HG02763 (cell line): ENCODE results near the gene E2F6.
"Not testable (repeated sequence)": the region's sequence is repeated elsewhere in the genome, so short reads cannot be mapped to it uniquely, and the experiment has no call there.

Experiments used
- ATAC-seq: cut with Tn5 transposase; IDR thresholded peaks from one replicate; pipeline ENCODE4 v1.9.1; 2021; ENCODE audit warnings: mild to moderate bottlenecking, moderate library complexity; ENCODE audit not compliant: unreplicated experiment

E2F6 gene

DNA sequence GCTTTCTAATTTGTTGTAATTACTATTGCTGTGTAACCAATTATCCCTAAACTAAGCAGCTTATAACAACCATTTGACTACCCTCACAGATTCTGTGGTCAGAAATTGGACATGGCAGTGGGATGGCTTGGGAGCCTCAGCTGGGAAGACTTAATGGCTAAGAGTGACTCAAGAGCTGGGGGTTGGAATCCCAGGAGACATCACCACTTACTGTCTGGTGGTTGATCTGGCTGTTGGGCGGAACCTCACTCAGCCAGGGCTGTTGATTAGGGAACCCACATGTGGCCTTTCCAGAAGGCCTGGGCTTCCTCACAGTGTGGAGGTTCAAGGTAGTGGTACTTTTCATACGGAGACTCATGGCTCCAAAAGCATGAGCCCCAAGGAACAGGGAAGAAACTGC, 49.8 kb downstream of the E2F6 start:
- ATAC-seq, result no peak

DNA sequence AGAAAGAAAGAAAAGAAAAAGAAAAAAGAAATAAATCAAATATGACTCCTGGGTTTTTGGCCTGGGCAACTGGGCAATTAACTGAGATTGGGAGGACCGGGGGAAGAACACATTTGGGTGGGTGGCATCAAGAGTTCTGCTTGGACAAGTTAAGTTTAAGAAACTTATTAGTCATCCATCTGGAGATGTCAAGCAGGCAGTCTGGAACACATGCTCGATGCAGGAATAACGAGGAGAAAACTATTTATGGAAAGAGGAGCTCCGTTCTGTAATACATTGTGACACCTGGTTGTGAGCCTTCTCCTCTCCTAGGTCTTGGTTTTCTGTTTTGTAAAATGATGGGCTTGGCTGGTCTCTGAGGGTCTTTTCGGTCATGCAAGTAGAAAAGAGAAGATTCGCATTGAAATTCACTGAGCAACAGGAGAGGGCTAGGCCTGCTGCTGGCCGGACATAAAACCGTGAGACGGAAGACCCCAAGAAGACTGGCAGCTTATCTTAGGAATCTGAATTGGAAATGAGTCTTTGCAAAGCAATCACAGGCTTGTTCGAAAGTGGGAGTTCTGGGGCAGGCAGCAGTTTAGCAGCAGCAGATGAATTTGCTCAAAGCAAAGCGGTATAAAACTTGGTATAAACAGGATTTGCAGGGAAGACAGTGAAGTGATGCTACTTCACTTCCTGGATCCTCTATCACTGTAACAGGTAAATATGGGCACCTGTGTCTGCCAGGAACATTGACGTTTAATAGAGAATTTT, 51.4 kb downstream of the E2F6 start:
- no peak for ATAC-seq

DNA sequence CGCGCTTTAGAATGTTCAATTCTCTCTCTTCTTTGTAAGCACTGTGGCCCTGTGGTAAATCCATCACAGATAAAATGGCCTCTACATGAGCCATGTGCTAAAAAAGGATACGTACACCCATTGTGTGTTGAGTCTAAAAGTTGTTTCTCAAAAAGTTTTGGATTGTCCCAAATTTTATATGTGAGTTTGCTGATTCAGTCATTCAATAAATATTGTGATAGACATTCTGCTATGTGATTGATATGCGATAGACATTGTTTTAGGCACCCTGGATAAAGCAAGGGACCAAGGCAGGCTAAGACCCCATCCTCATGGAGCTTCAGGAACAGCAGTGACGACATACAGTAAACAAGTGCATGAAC, 53.5 kb downstream of the E2F6 start:
- ATAC-seq, result no peak

DNA sequence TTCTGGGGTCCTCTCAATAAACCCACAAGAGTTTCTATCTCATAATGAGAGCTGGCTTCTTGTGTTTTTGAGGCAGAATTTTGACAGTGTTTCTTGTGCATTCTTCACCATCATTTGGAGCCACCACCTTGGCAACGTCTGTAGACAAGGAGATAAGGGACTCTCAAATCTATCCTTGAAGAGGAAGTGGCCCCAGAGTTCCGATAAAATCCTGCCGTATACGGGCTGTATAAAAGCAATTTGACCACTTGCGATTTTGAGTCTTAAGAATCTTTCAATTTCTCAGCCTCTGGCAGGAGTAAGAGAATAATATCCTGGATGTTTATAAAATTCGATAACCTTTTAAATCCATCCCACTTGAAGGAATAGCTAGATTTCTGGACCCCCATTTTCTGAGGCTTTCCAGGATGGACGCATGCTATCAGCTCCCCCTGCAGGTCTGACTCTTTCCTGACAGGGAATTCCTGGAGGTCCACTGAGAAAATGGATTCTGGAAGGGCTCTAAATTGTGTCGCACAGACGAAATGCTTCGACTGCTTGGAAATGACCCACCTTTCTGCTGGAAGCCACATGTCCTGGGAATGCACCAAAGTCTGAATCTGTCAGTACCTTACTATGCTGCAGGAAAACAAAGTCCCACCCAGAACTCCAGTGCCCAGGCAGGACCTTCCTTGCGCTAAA, 54.1 kb downstream of the E2F6 start:
- ATAC-seq, result no peak

DNA sequence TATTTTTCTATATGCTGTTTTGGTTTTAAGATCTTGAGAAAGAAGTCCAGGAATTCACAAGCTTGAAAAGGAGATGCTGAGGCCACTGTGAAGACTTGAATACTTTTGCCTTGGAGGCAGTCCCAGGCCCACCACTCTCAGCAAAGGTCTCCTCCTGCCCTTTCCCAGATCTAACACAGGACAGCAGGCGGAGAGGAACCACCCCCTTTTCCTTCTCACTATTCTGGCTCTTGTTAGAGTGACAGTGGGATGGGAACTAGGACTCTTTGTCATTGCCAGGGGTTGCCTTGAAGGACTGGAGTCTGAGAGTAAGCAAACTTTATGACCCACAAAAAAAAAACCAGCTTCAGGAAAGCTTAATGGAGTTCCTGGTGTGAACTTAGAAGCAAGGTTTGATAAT, 54.7 kb downstream of the E2F6 start:
- no peak for ATAC-seq

DNA sequence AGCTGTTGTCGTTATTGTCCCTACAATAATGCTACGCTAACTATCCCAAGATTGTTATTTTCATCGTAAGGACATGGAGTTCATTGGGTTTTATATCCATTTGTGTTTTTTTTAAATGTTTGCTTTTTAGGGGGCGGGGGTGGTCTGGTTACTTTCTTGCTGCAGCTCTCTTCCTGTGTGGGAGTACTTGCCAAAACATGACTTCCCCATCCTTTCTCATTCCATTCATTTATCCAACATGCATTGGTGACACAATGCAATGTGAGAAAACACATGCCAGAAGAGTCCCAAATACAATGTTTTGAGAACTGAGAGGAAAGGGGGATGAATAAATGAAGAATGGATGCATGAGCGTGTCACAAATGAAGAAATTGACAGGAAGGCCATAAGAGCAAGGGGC, 55.9 kb downstream of the E2F6 start:
- no peak for ATAC-seq

DNA sequence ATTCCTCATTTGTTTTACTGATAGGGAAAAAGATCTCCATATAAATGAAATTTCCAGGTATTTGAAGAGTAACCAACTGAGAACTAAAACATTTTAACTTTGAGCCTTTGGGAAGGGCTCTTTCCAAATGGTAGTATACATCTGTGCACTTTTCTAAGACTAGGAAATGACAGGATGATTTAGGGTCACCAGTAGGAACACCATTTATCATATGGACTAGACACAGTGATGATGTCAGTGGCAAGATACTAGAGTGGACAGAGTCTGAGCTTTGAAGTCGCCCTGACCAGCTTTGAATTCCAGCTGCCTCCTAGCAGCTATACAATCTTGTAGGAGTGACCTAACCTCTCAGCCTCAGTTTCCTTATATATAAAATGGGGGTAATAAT, 56.4 kb downstream of the E2F6 start:
- no peak for ATAC-seq

DNA sequence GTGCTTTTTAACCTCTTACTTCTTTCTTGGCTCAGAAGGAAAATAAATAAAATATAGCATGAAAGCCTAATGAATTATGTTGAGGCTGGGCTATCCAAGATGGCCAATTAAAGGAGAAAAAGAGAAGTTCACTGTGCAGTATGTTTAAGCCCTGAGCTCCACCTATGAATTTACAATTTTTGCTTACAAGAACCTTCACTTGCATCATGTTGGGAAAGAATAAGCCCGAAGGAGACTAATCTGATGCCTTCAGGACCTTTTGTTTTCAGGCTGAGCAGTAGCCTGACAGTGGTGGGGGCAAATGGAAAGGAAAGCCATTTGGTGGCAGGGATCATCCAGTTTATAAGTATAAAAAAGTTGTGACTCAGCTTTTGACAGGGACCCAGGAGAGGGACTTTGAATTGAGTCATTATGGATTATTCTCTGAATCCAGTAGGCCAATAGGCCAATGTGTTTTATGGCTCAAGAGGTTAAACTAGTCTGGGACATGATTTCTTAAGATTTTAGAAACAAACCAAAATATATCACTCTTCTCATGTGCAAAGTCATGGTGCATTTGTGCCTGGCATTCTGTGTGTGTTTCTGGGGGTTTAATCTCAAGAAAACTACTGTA, 56.9 kb downstream of the E2F6 start:
- ATAC-seq, result no peak

DNA sequence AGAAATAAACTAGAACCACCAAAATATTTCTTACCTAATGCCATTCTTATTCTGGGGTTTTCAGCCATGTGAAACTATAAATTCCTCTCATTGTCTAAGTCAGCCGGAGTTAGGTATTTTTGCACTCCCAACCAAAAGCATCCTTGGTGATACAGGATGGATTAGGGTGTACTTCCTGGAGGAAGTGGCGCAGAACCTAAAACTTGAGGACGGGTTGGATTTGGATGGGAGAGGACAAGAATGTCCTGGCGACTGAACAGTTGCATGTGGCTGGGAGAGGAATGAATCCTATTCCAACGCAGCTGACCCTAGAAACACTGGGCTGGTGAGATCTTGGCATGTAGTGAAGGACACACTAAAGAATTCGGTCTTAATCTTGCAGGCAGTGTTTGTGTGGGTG, 58.5 kb downstream of the E2F6 start:
- ATAC-seq, result no peak

DNA sequence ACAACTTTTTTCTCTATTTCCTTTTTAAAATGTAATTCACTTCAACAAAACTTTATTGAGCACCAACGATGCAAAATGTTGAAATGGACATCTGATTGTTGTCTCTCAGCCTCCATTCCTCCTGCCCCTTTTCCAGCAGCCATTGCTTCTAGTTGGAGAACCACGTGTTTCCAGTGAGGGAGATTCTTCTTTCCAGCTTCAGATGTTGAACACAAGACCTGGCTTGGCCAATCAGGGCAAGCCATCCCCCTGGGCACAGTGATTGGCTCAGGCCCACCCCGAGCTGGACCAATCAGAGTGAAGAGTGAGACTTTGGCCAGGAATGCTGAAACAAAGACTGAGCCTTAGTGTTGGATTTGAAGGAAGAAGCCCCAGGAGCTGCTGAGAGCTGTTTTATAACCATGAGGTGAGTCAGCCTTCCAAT, 59.0 kb downstream of the E2F6 start:
- ATAC-seq, result no peak

DNA sequence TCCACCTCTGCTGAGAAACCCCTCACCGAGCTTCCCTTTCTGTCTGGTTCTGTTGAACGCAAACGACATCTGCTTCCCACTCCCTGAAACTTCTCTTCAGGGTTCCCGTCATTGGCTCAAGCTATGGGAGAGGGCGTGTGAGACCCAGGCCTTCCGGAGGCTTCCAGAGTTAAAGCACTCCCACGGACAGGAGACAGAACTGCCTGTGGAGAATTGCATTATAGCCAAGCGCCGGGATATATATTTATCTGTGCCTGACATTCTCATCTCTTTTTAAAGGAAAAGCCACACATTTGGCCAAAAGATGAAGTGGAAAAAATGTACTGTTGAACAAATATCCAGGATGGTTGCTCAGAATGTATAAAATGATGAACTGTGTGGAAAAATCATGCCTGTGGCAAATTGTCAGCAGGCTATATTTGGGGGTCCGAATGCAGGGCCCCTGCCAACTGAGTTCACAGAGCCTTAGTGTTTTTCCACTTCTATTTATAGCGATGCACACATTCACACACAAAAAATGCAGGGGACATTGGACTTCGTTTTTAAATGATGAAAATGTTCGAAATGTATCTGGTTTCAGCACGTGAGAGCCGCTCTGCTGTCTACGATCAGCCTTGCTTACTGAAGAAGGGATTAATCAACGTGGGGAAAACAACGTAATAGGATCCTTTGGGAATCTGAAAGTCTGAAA, 59.5 kb downstream of the E2F6 start:
- no peak for ATAC-seq

DNA sequence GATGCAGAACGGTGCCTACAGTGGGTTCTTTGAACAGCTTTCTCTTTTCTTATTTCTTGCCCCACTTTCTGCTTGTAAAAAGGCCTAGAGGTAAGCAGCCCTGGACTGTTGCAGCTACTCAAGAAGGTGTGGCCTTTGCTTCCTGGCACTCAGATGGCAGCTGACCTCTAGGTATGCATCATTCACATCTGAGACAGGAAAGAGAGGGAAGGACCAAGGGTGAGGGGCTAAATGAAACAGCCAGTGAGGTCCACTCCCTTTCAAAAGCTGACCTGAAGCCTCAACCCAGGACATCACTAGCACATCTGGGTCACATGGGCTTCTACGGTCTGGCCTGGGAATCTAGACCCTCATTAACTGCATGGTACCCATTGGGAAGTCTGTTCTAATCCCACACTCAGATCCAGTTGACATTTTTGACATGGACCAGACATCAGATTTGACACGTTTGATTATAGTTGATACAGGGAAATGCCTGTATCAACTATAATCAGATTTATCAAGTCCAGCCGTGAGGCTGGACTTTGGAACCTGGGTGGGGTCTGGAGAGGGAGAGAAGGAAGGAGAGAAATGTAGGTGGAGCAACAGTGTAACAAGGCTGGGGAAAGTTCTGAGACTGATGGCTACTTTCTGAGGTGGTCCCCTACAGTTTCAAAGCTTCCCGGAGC, 60.2 kb downstream of the E2F6 start:
- ATAC-seq, result no peak

DNA sequence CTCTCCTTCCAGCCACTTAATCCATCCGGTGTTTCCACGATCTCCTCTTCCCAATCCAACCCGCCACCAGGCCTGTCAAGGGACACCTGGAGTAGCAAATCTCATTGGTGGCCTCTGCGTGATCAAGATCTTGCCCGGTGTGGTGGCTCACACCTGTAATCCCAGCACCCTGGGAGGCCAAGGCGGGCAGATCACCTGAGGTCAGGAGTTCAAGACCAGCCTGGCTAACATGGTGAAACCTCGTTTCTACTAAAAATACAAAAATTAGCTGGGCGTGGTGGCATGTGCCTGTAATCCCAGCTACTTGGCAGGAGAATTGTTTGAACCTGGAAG, 60.9 kb downstream of the E2F6 start:
- not testable (repeated sequence) for ATAC-seq

DNA sequence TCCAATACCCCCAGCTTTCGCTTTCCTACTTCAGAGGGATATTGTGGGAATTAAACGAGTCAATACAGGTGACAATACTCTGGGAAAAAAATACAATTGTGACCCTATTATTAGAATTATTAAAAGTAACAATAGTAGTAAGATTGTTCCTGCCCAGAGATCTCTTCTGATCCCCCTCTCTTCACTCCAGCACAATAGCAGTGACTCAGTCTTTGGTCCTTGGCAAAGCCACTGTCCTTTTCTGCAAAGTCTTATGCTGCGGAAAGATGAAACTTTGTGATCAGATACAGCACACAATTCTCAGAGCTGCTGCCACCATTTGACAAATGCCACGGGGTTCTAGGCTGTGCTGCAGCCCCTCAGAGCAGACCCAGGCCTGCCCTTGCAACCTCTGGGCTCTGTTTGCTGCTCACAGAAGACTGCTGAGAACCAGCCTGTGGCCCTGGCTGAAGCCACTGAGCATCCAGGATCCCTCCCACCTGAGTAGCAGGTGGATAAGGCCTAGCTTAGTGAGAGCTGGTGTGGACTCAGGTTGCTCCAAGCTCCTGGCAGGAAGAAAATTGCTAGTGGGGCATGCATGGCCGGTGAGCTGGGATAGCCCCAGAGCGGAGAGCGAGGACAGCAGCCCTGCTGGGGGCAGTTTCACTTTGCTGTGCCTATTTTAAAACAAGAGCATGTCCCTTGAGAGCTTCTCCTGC, 61.4 kb downstream of the E2F6 start:
- no peak for ATAC-seq

DNA sequence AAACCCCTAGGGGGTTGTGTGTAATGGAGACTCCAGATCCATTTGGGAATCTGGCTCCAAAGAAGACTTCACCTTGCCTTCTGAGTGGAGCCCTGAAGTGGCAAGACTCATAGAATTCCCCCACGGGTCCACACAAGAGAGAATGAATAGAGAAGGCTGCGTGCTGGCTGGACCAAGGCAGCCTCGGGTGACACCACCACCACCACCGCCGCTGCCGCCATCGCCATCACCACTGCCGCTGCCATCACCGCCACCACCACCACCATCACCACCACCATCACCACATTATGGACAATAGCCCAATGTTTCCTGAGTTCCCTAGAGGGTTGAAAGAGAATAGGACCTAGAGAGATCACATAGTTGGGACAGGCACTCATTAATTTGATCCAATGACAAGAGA, 63.5 kb downstream of the E2F6 start:
- ATAC-seq, result no peak

DNA sequence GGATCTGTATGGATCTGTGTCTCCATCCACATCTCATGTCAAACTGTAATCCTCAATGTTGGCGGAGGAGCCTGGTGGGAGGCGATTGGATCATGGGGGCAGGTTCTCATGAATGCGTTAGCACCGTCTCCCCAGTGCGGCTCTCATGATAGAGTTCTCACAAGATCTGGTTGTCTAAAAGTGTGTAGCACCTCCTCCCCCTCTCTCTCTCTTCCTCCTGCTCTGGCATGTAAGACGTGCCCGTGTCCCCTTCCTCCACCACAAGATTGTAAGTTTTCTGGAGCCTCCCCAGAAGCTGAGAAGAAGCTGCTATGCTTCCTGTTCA, 66.6 kb downstream of the E2F6 start:
- ATAC-seq, result no peak

DNA sequence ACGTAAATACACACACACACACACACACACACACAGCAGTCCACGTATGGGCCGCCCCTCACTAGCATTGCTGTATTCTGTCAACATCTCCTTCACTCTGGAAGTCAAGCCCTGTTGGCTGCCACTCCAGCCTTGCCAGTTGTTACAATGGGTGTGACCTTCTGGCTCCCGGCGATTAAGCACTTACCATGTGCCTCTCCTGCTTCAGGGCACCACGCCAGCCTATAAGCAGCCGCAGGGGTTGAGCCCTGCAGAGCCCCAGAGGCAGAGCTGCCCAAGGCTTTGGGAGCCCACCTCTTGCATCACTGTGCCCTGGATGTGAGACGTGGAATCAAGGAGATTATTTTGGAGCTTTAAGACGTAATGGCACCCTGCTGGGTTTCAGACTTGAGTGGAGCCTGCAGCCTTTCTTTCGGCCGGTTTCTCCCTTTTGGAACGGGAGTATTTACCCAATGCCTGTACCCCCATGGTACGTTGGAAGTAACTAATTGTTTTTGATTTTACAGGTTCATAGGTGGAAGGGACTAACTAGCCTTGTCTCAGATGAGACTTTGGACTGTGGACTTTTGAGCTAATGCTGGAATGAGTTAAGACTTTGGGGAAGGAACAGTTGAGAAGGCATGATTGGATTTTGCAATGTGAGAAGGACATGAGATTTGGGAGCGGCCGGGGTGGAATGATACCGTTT, 67.1 kb downstream of the E2F6 start:
- ATAC-seq, result no peak

DNA sequence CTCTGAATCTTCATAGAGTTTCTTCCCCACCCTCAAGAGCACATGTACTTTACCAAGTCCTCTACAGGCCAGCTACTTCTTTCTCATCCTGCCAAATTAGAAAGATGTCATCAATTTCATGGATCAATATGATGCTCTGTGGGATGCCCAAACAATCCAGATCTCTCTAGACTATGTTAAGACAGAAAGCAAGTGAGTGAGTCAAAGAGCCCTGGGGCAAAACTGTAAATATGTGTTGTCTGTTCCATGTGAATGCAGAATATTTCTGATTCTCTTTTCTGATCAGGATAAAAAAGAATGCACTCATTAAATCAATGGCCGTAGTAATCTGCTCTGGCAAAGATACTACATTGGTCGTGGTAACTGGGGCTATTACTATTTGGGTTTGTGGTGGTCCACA, 68.4 kb downstream of the E2F6 start:
- ATAC-seq, result no peak

DNA sequence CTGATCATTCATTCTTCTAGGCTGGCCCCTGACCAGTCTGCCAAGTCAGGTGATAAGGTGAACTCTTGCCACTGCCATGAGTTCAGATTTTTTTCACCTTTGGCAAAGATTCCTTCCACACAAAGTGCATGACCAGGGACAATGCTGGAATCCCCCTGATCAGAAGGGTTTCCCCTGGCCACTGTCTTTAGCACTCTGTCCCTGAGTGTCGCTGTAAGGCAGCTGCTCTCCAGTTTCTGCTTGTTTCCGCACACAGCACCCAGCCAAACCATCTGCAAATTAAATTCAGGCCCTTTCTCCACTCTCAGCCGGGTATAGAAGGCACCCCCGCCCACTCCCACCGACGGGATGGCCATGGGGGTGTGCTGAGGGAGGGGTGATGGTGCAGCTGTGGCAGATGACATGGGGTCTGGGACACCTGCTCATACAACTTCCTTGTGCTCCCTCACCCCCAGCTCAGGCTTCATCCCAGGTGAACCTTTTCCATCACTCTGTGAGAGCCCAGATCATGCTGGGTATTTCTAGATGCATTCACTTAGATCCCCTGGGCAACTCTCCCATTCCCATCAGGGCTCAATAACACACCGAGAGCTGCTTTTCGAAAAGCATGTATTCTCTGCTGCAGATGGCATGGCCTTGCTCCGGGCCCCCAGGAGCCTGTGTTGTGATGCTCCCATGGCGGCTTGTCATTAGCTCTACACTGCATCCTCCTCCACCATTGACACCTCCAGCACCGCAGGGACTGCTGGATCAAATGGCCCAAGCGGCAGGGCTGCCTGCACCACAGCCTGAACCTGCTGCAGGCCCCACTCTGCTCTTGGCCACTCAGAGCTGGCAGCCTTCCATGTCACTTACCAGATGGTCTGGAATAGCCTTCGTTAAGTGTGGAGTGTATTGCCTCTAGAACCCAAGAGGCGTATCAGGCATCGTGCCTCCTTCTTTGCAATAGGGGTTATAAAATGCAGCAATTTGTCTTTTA, 69.2 kb downstream of the E2F6 start:
- ATAC-seq, result no peak
